ENCODE results near the gene SAG.

SAG gene

DNA sequence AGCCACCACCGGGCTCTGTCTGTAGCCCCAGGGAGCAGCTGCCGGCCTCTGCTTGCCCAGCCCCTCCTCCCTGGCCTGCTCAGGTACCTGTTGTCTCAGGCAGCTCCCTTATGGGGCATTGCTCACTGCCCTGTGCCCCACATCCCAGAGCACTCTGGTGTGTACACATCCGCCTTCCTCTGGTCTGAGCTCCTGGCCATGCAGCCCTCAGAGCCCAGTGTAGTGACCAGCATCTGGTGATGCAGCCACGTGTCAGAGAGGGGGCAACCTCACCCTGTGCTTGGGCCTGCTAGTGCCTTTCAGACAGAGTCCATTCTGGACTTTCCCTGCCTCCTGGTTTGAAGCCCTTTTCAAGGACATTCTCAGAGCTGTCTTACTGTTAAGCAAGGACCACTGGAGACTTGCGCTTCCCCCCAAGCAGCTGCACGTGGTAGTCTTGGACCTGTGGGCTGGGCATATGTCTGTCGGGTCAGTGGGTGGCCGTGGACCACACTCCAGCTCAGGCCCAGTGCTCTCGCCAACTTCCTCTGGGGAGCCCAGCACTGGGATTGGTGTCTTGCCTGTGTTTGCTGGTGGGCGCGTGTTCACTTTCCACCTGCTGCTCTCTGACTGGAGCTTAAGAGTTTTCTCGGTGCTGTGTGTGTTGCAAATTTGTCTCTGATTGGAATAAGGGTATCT lies 77.3 kb downstream of the SAG start:
- Histone ChIP-seq H3K27ac (ENCODE audit: low read length) (peak overlapping the region; percentile 88), H3F3A (ENCODE audit: insufficient read depth, low read length) (peaks cover 15% of the 10 kb centered on the region; the same call in 1 of the 2 replicates), H3K9ac (ENCODE audit: low read length) (peak overlapping the region; percentile 33; the same call in 1 of the 2 replicates), H4K20me1 (ENCODE audit: insufficient read depth, low read length) (no peaks in the 10 kb centered on the region), H3K9me2 (replicated peaks; ENCODE audit: insufficient read depth, low read length) (no peaks in the 10 kb centered on the region), H3K4me3 (ENCODE audit: low read length) (peak overlapping the region; percentile 16; the same call in 1 of the 2 replicates), H3K9me3 (replicated peaks; ENCODE audit: insufficient read depth, low read length) (no peaks in the 10 kb centered on the region), H2AFZ (ENCODE audit: low read length) (no peak overlapping the region), H3K79me2 (ENCODE audit: low read length) (peaks cover 76% of the 10 kb centered on the region), H3K27me3 (replicated peaks; ENCODE audit: insufficient read depth, low read length) (no peaks in the 10 kb centered on the region), H3K4me2 (ENCODE audit: low read depth, low read length) (peak overlapping the region; percentile 57), H3K4me1 (ENCODE audit: low read length) (peaks cover 31% of the 10 kb centered on the region), H3K36me3 (replicated peaks; ENCODE audit: insufficient read depth, low read length) (no peaks in the 10 kb centered on the region)
- no peak for DNase-seq
- no peak for TF ChIP-seq CTCF (IDR thresholded peaks at IDR 0.05; ENCODE audit: low read length)
- no peak for TF ChIP-seq EZH2 (optimal IDR thresholded peaks at IDR 0.05; ENCODE audit: low read depth, low read length)
- TF ChIP-seq EZH2phosphoT487 (IDR thresholded peaks at IDR 0.05; ENCODE audit: low read length), result no peak

GRCh38 chr2:233385489-233386044 lies 78.0 kb downstream of the SAG start:
- Histone ChIP-seq H3K9me3 (replicated peaks; ENCODE audit: insufficient read depth, low read length) (no peaks in the 10 kb centered on the region), H3K36me3 (replicated peaks; ENCODE audit: insufficient read depth, low read length) (no peaks in the 10 kb centered on the region), H3F3A (ENCODE audit: insufficient read depth, low read length) (peaks cover 15% of the 10 kb centered on the region; the same call in 1 of the 2 replicates), H3K4me1 (ENCODE audit: low read length) (peaks cover 31% of the 10 kb centered on the region), H2AFZ (ENCODE audit: low read length) (no peak overlapping the region), H3K9me2 (replicated peaks; ENCODE audit: insufficient read depth, low read length) (no peaks in the 10 kb centered on the region), H3K27ac (ENCODE audit: low read length) (peak overlapping the region; percentile 88), H3K9ac (ENCODE audit: low read length) (peak overlapping the region; percentile 33; the same call in 1 of the 2 replicates), H3K4me2 (ENCODE audit: low read depth, low read length) (peak overlapping the region; percentile 57), H3K79me2 (ENCODE audit: low read length) (peaks cover 71% of the 10 kb centered on the region), H4K20me1 (ENCODE audit: insufficient read depth, low read length) (no peaks in the 10 kb centered on the region), H3K4me3 (ENCODE audit: low read length) (peak overlapping the region; percentile 16; the same call in 1 of the 2 replicates), H3K27me3 (replicated peaks; ENCODE audit: insufficient read depth, low read length) (no peaks in the 10 kb centered on the region)
- TF ChIP-seq CTCF (IDR thresholded peaks at IDR 0.05; ENCODE audit: low read length) (no peak), EZH2phosphoT487 (IDR thresholded peaks at IDR 0.05; ENCODE audit: low read length) (no peak), EZH2 (optimal IDR thresholded peaks at IDR 0.05; ENCODE audit: low read depth, low read length) (no peak)
- peak; percentile 49 for DNase-seq

DNA sequence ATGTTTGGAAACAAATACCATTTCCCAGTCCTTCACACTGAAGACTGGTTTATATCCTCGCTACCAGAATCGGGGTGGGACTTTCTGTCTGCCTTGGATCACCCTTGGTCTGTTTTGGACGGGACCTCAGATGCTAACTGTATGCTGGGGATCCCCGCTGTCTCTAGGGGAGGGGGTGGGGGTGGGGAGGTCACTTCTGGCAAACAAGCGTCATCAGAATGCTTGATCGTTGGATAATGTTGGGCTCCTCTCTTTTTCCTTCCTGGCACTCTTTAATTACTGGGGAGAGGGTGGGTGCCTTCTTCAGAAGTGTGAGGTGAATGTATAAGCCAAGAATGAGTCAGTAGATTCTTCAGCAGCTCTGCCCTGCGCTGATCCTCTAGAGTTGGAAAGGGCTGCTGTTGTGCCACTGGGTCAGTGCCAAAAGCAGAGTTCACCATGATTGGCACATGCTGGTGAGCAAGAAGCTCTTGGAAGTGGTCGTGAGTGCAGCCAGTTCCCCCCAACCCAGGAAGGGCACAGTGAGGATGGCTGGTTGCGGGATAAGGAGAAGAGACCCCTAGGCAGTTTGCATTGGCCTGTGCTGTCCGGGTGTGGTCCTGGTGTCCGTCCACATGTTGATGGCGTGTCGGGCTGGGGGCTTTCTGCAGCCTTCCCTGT lies 78.9 kb downstream of the SAG start:
- no peak for DNase-seq
- H4K20me1 ChIP-seq (ENCODE audit: insufficient read depth, low read length), result no peaks in the 10 kb centered on the region
- peaks cover 31% of the 10 kb centered on the region for H3K4me1 ChIP-seq (ENCODE audit: low read length)
- peak overlapping the region; percentile 88; the same call in 1 of the 2 replicates for H3K27ac ChIP-seq (ENCODE audit: low read length)
- no peak overlapping the region for H2AFZ ChIP-seq (ENCODE audit: low read length)
- no peak overlapping the region for H3K9ac ChIP-seq (ENCODE audit: low read length)
- no peaks in the 10 kb centered on the region for H3K9me2 ChIP-seq (replicated peaks; ENCODE audit: insufficient read depth, low read length)
- peaks cover 61% of the 10 kb centered on the region for H3K79me2 ChIP-seq (ENCODE audit: low read length)
- H3K36me3 ChIP-seq (replicated peaks; ENCODE audit: insufficient read depth, low read length), result no peaks in the 10 kb centered on the region
- no peak overlapping the region for H3K4me3 ChIP-seq (ENCODE audit: low read length)
- no peaks in the 10 kb centered on the region for H3K9me3 ChIP-seq (replicated peaks; ENCODE audit: insufficient read depth, low read length)
- TF ChIP-seq CTCF (IDR thresholded peaks at IDR 0.05; ENCODE audit: low read length) (no peak), EZH2 (optimal IDR thresholded peaks at IDR 0.05; ENCODE audit: low read depth, low read length) (no peak), EZH2phosphoT487 (IDR thresholded peaks at IDR 0.05; ENCODE audit: low read length) (no peak)
- H3K27me3 ChIP-seq (replicated peaks; ENCODE audit: insufficient read depth, low read length), result no peaks in the 10 kb centered on the region
- peaks cover 15% of the 10 kb centered on the region; the same call in 1 of the 2 replicates for H3F3A ChIP-seq (ENCODE audit: insufficient read depth, low read length)
- H3K4me2 ChIP-seq (ENCODE audit: low read depth, low read length), result peak overlapping the region; percentile 57; the same call in 1 of the 2 replicates

Data from MM.1S (cell line).